Measurements from ENCODE around the gene MINDY1. TPM values are rescaled to one million over a fixed set of nuclear protein-coding genes. Genes with fewer than 3 reads are reported as not detected.

The MINDY1 gene
- total and polyA plus RNA-seq, 9 of the 15 experiments (the other 6 are each of a cell fraction or from before 2014, with no cell fraction given): 0.49 to 11.0 (median 6.0) TPM

- TF ChIP-seq CUX1 (CRISPR knock-in tag; IDR thresholded peaks at IDR 0.05) (no peak), ZNF316 (IDR thresholded peaks at IDR 0.05) (no peak), ZNF431 (CRISPR knock-in tag; IDR thresholded peaks at IDR 0.05) (no peak), DLX4 (CRISPR knock-in tag; IDR thresholded peaks at IDR 0.05) (no peak), CBX5 (IDR thresholded peaks at IDR 0.05; ENCODE audit: borderline replicate concordance, low read depth) (no peak), BRD4 (IDR thresholded peaks at IDR 0.05) (no peak), CAMTA2 (CRISPR knock-in tag; conservative IDR thresholded peaks at IDR 0.05) (no peak), PCBP1 (IDR thresholded peaks at IDR 0.05; ENCODE audit: low read depth, low read length, poor library complexity, severe bottlenecking) (no peak), SUPT5H (IDR thresholded peaks at IDR 0.05) (no peak), SAP30 (IDR thresholded peaks at IDR 0.05; ENCODE audit: borderline replicate concordance, insufficient read depth, low read depth, low read length, poor library complexity, severe bottlenecking) (no peak), NR3C1 (CRISPR knock-in tag; IDR thresholded peaks at IDR 0.05) (no peak), ZC3H4 (CRISPR knock-in tag; IDR thresholded peaks at IDR 0.05; ENCODE audit: borderline replicate concordance) (no peak), HBP1 (CRISPR knock-in tag; IDR thresholded peaks at IDR 0.05) (no peak), STAG1 (CRISPR knock-in tag; IDR thresholded peaks at IDR 0.05; ENCODE audit: borderline replicate concordance) (peak; percentile 15; the same call in 1 of the 2 replicates), NR1H2 (CRISPR knock-in tag; IDR thresholded peaks at IDR 0.05) (no peak), GABPA (tag; conservative IDR thresholded peaks at IDR 0.05; ENCODE audit: low read depth) (no peak), RAD21 (CRISPR knock-in tag; conservative IDR thresholded peaks at IDR 0.05 in 1 of 2, IDR thresholded peaks at IDR 0.05 in 1 of 2) (peak; percentile 89 to 94), CREBBP (IDR thresholded peaks at IDR 0.05; ENCODE audit: low read depth, low read length) (no peak), SAFB (IDR thresholded peaks at IDR 0.05; ENCODE audit: borderline replicate concordance, low read depth, low read length) (no peak), ZBTB7A (IDR thresholded peaks at IDR 0.05; ENCODE audit: borderline replicate concordance, control insufficient read depth, low read depth, low read length) (peak; percentile 95), ZNF23 (CRISPR knock-in tag; IDR thresholded peaks at IDR 0.05) (no peak)
Observed at GRCh38 chr1:150979092-150980056, 27.3 kb downstream of the MINDY1 start (continued).

Data from K562 (cell line).